ENCODE measurements around the gene NELL1.

DNA sequence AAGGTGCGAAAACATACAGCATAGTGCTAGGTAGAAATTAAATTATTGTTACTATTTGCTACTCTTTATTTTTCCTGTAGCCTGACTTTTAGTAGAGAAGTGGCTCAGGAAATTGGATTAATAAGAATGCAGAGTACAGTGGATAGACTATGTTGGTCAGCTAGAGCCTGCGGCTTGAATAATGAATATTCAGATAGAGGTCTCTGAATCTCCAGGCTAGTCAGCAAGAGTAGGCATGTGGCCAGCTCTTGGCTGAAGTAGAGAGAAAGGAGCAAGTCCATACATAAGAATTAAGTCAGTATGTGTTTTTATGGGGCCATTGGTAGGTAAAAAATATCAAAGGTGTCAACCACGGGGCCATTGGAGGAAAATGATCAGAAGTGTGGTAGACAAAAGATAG is 413.5 kb downstream of the NELL1 start:
- TF ChIP-seq POLR2A (IDR thresholded peaks at IDR 0.05), result no peak
- TF ChIP-seq, protein P1, sequence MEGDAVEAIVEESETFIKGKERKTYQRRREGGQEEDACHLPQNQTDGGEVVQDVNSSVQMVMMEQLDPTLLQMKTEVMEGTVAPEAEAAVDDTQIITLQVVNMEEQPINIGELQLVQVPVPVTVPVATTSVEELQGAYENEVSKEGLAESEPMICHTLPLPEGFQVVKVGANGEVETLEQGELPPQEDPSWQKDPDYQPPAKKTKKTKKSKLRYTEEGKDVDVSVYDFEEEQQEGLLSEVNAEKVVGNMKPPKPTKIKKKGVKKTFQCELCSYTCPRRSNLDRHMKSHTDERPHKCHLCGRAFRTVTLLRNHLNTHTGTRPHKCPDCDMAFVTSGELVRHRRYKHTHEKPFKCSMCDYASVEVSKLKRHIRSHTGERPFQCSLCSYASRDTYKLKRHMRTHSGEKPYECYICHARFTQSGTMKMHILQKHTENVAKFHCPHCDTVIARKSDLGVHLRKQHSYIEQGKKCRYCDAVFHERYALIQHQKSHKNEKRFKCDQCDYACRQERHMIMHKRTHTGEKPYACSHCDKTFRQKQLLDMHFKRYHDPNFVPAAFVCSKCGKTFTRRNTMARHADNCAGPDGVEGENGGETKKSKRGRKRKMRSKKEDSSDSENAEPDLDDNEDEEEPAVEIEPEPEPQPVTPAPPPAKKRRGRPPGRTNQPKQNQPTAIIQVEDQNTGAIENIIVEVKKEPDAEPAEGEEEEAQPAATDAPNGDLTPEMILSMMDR (IDR thresholded peaks at IDR 0.05), result no peak
- no peak for TF ChIP-seq POLR2AphosphoS5 (IDR thresholded peaks at IDR 0.05)

All from prostate gland (tissue), 2 donors.